GM12891 (cell line): ENCODE results near the gene SERPINH1.

ENCODE experiments used
- DNase-seq: peaks from one replicate; pipeline ENCODE4 v3.0.0; 2011; ENCODE audit warnings: low spot score; ENCODE audit not compliant: insufficient read length
- FAIRE-seq: peaks from 2 replicates; lab custom pipeline; 2011; peaks lifted over from hg19 to GRCh38; lab: Jason Lieb, UNC
- PAX5 ChIP-seq: IDR thresholded peaks from 2 replicates; pipeline ENCODE4 v1.6.1; 2011; ENCODE audit warnings: low read length, moderate library complexity, mild to moderate bottlenecking; ENCODE audit not compliant: insufficient read depth, severe bottlenecking
- POLR2A ChIP-seq: IDR thresholded peaks from 2 replicates; pipeline ENCODE4 v1.6.1; 2011; ENCODE audit warnings: low read depth, low read length, control low read depth
- POLR2AphosphoS5 ChIP-seq: IDR thresholded peaks from 2 replicates; pipeline ENCODE4 v1.6.1; 2011; ENCODE audit warnings: low read depth, low read length, control low read depth
- POU2F2 ChIP-seq: IDR thresholded peaks from 2 replicates; pipeline ENCODE4 v1.6.1; 2011; ENCODE audit warnings: low read depth, mild to moderate bottlenecking, control low read depth, low read length, moderate library complexity
- SPI1 ChIP-seq: IDR thresholded peaks from 2 replicates; pipeline ENCODE4 v1.6.1; 2011; ENCODE audit warnings: low read depth, low read length, control low read depth
- TAF1 ChIP-seq: IDR thresholded peaks from 2 replicates; pipeline ENCODE4 v1.6.1; 2011; ENCODE audit warnings: low read depth, low read length, control low read depth

Gene SERPINH1

GRCh38 chr11:75523189-75523588 lies 38.9 kb upstream of the SERPINH1 start:
- FAIRE-seq, result peak; percentile 83
- no peak for DNase-seq

DNA sequence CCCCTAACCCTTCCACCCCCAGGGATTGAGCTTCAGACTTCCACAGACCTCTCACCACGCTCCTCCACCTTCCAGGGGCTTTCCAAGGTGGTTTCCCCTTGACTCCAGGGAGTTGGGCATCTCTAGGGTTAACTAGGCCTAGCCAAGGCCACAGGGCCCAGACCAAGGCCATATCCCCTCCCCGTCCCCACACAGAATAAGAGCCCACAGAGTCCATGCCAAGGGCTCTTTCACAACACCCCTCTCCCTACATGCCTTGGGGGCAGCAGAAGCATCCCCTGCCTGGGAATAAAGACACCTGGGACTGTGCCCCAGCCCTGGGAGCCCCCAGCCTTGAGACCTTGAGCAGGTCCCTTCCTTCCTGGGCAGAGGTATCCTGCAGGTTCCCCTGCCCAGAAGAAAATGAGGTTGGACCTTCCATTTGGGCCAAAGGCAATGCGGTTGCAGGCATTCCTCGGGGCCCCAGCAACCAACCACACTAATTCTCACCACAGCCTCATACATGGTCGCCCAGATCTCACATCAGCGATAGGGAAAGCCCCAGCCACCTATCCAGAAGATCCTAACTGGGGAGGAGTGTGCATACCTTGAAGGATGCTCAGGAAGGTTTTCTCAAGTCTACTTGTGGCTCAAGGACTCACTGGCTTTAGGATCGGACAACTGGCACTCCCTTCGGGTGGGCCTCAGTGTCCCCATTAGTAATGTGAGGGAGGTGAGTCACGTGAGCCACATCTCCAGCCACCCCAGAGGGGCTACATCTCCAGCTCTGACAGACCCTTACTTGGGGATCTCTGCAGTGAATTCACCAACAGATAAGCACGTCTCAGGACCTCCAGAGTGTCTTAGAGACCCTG lies 38.0 kb upstream of the SERPINH1 start:
- FAIRE-seq, result peak; percentile 83
- no peak for DNase-seq
- TF ChIP-seq POLR2A, result no peak
- TF ChIP-seq TAF1, result no peak
- TF ChIP-seq POLR2AphosphoS5, result no peak
- TF ChIP-seq PAX5, result no peak
- no peak for TF ChIP-seq POU2F2
- no peak for TF ChIP-seq SPI1

More at GRCh38 chr11:75523189-75523588, 38.9 kb upstream of the SERPINH1 start:
- TF ChIP-seq POLR2AphosphoS5, result no peak
- TF ChIP-seq POU2F2, result no peak
- TF ChIP-seq TAF1, result no peak
- no peak for TF ChIP-seq SPI1
- TF ChIP-seq PAX5, result no peak
- no peak for TF ChIP-seq POLR2A

DNA sequence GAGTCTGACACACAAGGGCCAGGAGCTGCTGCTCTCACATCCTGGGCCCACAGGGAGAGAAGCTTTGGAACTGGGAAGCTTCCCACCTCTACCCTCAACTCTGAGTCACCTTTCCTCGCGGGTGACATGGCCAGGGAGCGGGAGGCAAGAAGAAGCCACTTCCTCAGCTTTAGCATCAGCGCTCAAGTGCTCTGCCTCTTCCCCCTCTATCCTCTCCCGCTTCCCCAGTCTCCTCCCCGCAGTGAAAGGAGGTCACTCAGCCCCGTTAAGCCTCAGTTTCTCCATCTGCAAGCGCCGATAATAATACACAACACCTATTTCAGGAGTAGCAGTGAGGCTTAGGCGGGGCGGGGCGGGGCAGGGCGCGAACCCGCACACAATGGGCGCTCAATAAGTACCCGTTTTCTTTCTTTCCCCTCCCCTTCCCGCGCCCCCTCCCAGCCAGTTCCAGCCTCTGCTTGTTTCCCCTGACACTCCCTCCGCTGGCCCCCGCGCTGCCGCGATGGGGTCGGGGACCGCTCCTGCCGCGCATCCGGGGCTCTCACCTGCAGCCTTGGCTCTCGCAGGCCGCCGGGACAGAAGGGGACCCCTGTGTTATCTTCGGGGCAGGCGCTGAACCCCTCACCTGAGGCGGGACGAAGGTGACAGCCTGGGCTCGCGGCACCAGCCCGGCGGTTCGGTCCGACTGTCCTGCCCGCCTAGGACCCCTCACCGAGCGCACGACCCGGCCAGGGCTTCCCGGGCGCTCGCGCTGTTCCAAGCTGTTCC lies 37.2 kb upstream of the SERPINH1 start:
- TF ChIP-seq POU2F2, result no peak
- TF ChIP-seq SPI1, result peak; percentile 27; the same call in 1 of the 2 replicates
- no peak for TF ChIP-seq TAF1
- TF ChIP-seq POLR2AphosphoS5, result no peak
- DNase-seq (no peak), FAIRE-seq (no peak)

- peak; percentile 97 for DNase-seq
- TF ChIP-seq SPI1 (0 out of 2 replicates have a peak, but pooled peaks have one; percentile 21), POU2F2 (no peak), PAX5 (peak; percentile 38)
- FAIRE-seq, result peak; percentile 95
Observed at GRCh38 chr11:75525433-75526191, 36.4 kb upstream of the SERPINH1 start, which contains the start of gene GDPD5. GDPD5 (minus strand) TSS chr11:75525941; CDS start chr11:75477735, 48,206 bp downstream.

- TF ChIP-seq SPI1 (no peak), PAX5 (no peak), TAF1 (no peak), POLR2A (no peak), POU2F2 (no peak), POLR2AphosphoS5 (no peak)
- FAIRE-seq (no peak), DNase-seq (no peak)
Observed at GRCh38 chr11:75526192-75526541, 35.9 kb upstream of the SERPINH1 start.

GRCh38 chr11:75527130-75527529 lies 34.9 kb upstream of the SERPINH1 start:
- TF ChIP-seq PAX5 (no peak), POU2F2 (no peak), SPI1 (no peak), TAF1 (no peak), POLR2A (no peak), POLR2AphosphoS5 (no peak)
- FAIRE-seq, result no peak
- no peak for DNase-seq

GRCh38 chr11:75527938-75528735 lies 33.9 kb upstream of the SERPINH1 start:
- no peak for FAIRE-seq
- TF ChIP-seq TAF1, result no peak
- TF ChIP-seq SPI1, result no peak
- no peak for TF ChIP-seq POLR2AphosphoS5
- no peak for TF ChIP-seq POLR2A
- no peak for TF ChIP-seq POU2F2
- no peak for TF ChIP-seq PAX5
- DNase-seq, result no peak

DNA sequence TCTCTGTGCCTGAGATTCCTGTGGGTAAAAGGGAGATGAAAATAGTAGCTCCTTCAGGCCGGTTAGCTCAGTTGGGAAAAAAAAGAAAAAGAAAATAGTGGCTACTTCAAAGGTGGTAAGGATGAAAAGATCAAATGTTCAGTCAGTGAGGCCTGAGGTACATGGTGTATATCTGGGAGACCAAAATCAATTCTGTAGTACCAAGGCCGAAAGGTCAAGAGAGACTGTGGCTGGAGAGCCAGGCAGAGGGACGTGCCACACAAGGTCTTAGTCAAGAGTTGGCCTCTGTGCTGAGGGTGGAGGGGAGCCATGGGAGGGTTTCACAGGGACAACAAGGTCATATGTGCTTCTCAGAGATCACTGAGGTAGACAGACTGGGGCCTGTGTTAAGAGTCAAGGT lies 31.5 kb upstream of the SERPINH1 start:
- DNase-seq (no peak), FAIRE-seq (no peak)
- no peak for TF ChIP-seq POLR2A
- TF ChIP-seq POLR2AphosphoS5, result no peak
- TF ChIP-seq SPI1, result no peak
- no peak for TF ChIP-seq PAX5
